HG03108 (cell line): ENCODE results near the gene SOD2.
"Not testable (repeated sequence)": the region's sequence is repeated elsewhere in the genome, so short reads cannot be mapped to it uniquely, and the experiment has no call there.

Source experiments
- ATAC-seq: cut with Tn5 transposase; IDR thresholded peaks from one replicate; pipeline ENCODE4 v1.9.1; 2021; ENCODE audit warnings: moderate library complexity; ENCODE audit not compliant: unreplicated experiment

The SOD2 gene

DNA sequence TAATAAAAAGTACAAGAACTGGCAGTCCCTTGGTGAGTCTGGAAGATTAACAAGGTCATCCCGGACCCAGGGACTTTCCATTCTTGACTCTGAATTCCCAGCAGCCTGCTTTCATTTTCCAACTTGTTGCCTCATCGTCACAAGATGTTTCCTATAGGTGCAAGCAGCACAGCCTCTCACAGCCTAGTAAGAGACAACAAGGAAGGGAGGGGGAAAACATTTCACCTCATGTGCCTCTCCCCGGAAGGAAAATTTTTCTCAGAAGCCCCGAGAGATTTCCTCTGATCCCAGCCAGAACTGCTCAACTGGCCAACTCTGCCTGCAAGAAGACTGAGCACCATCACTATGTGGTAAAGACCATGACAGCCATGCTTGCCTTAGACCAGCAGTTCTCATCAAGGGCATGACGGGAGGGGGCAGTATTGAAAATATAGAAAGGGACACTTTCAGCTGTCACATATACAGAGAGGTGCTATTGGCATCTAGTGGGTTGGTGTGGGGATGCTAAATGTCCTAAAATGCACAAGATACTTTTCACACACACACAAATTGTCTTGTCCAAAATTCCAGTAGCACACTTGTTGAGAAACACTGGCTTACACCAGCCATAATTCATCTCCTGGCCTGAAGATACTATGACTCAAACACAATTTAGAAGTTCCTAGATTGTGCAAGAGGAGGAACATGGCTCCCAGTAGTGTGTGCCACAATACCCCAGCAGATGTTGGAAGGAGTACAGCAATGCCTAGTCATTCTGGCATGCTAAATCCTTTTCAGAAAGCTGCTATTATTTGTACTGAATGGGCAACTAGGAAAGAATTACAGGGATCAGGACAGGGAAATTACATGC, 23.4 kb upstream of the SOD2 start:
- ATAC-seq = no peak

DNA sequence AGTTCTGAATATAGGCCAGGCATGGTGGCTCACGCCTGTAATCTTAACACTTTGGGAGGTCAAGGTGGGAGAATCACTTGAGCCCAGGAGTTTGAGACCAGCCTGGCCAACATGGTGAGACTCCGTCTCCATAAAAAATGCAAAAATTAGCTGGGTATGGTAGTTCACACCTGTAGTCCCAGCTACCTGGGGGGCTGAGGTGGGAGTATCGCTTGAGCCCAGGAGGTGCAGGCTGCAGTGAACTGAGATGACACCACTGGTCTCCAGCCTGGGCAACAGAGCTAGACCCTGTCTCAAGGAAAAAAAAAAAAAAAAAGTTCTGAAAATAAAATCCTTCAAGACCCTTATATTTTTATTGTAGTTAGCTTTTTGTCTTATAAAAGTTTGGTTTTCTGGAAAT, 22.6 kb upstream of the SOD2 start:
- no peak for ATAC-seq

DNA sequence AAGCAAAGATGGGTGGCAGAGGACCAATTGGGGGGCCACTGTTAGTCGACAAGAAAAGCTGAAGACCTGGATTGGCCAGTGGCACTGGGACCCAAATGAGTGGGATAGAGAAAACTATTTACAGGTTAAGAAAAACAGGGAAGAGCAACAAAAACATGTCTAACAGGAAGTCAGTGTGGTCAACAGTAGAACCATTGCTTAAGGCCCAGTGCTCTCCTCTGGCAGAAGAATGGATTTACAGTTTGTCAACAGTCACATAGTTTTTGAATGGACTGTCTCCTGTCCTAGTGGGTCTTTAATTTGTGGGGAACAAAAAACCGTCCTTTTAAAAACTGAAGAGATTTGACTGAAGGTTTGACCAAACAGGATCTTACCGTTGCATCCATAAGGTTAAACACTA, 22.1 kb upstream of the SOD2 start:
- no peak for ATAC-seq

DNA sequence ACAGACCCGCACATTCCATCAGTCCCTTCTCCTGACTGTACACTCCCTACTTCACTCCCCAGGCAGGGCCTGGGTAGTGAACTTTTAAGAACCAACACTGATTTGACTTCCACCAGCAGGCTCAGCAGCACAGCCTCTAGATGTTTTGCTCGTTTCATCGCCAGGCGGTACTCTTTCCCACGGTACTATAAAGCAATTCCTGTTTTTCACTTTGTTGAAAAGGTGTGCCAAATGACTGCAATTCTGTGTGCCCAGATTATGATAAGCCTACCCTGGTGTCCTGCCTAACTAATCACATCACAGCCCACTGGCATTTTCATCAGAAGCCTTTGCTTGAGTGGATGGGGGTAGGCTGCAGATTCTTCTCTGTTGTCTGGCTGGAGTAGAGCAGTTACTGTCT, 21.4 kb upstream of the SOD2 start:
- no peak for ATAC-seq

DNA sequence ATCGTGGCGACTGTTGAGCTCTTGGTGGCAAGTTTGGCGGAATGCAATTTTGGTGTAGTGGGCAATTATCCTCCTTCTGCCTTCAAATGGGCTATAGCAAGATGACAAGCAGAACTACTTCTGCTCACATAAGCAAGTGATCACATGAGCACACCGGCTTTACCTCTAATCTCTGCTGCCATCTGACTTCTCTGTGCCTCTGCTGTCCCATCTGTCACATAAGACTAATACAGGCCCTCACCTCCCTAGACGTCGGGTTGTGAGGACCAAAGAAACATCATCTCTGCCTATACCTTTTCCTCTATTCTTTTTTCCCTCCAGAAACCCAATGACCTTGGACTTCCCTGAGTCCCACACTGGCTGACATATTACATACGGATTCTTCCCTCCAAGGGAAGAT, 20.9 kb upstream of the SOD2 start:
- no peak for ATAC-seq

DNA sequence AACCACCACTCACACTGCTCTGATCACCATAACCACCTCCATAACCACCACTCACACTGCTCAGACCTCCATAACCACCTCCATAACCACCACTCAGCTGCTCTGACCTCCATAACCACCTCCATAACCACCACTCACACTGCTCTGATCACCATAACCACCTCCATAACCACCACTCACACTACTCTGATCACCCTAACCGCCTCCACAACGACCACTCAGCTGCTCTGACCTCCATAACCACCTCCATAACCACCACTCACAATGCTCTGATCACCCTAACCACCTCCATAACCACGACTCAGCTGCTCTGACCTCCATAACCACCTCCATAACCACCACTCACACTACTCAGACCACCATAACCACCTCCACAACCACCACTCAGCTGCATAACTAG, 19.3 kb upstream of the SOD2 start:
- ATAC-seq = not testable (repeated sequence)

DNA sequence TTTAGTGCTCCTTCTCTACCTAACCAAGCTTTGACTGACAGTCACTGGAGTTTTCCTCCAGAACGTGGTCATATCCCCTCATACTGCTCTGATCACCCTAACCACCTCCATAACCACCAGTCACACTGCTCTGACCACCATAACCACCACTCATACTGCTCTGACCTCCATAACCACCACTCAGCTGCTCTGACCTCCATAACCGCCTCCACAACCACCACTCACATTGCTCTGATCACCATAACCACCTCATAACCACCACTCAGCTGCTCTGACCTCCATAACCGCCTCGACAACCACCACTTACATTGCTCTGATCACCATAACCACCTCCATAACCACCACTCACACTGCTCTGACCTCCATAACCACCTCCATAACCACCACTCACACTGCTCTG, 17.6 kb upstream of the SOD2 start:
- not testable (repeated sequence) for ATAC-seq

DNA sequence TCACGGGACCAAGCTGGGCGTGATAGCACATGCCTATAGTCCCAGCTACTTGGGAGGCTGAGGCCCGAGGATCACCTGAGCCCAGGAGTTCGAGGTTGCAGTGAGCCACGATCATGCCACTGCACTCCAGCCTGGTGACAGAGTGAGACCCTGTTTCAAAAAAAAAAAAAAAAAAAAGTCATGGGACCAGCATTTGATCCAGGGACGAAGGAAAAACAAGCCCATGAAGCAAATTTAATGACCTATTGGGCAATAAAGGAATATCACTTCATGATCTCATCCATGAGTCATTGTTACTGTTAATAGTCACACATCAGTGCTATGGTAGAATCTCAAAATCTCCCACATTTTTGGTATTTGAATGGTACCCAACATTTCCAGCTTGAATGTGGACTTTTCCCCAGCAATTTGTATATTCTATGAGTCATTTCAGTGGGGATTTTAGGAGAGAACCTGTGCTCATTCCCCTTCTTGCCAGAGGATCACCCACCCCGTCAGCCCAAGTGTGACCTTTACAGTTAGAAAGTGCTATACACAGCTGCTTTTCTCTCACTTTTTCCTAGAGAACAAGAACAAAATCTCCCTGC, 8.5 kb upstream of the SOD2 start:
- ATAC-seq = no peak

DNA sequence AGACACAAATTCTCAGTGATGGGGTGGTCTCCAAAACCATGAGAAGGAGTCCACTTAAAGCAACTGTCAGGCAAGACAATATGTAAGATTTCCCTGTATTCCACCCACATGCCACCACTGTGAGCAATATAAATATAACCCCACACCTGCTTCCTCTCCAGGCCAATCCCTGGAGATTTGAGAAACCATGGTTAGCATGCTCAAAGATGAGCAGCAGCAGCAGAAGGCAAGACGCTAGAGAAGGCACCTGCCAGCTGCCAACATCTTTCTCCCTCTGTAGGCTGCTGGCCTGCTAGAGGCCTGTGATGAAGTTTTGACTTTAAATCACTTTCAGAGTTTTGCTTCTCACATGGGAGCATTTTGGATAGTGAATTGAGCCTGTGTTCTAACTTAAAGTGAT, 7.9 kb upstream of the SOD2 start:
- no peak for ATAC-seq

DNA sequence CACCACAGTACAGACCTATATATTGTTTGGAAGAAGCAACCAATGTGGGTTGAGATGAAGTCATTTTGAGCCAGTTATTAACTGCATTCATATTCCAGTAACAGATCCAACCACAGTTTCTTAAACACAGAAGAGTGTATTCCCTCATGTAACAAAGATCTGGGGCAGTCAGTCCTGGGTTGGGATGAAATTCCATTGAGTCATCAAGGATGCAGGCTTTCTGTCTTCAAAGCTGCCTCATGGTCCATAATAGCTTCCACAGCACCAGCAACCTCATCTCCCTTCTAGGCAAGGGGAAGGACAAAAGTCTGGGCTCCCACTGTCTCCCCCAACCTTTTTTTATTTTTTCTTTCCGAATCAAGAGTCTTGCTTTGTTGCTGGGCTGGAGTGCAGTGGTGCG, 2.9 kb upstream of the SOD2 start:
- no peak for ATAC-seq

DNA sequence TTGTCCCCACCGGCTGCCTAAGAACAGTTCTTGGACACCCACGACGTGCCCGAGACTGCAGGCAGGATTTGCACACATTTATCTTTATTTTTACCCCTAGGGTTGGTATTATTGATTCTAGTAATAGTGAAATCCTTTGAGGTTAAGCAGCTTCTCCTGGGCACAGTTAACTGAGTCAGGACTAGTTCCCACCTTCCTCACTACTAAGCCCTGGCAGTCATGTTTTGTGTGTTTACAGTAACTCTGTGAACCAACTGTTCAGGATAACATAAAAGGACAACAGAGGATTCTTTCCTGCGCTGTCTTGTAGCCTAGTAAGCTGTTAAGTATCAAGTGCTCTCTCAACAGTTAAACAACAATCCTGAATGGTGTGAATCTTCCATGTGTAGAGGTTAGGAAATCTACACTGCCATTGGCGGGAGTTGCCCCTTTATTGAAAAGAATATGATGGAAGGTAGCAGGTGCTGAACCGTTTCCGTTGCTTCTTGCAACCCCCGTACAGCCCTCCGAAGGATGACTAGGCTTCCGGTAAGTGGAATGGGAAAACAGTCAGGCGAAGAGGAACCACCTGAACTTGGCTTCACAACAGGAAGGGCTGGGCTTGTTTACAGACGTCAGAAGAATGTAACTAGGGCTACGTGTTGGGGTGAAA, 979 bp upstream of the SOD2 start:
- ATAC-seq = no peak

DNA sequence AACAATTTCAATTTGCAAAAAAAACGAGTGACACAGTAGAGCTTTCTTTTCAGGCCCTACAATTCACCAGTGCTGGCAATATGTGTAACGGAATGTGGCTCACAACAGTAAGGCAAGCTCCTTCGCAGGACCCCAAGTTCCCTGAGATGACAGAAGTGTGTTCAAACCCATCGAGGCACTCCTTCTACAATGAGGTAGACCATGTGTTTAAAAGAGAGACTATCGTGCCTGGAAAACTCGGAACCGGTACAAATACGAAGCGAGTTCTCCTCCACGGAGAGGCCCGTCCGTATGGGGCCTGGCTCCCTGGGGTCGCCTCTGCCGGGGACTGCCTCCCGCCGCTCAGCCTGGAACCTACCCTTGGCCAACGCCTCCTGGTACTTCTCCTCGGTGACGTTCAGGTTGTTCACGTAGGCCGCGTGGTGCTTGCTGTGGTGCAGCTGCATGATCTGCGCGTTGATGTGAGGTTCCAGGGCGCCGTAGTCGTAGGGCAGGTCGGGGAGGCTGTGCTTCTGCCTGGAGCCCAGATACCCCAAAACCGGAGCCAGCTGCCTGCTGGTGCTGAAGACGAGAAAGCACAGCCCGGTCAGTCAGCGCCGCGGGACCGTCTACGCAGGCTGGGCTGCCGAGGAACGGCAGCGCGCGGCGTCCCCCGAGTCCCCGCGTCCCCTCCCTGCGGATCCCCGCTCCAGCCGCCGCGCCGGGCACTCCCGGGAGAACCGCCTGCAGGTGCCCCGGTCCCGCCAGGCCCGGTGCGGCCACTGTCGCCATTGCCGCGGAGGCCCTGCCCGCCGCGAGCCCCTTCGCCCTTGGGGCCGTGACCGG, 526 bp downstream of the SOD2 start:
- ATAC-seq = peak; percentile 25

DNA sequence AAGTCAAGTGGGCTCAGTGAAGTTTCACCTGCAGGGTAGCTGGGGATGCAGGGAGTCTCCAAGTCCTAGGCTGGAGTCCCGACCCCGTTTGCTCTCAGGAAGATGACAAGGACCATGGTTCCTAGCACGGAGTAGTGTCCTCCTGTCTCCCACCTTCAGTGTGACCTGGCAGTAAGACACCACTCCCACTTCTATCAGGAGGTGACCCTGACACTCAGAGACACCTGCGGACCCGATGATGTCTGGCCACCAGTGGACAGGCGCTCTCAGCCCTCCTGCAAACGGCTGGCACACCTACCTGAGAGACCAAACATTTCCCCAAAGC, 1.1 kb downstream of the SOD2 start:
- ATAC-seq = no peak

DNA sequence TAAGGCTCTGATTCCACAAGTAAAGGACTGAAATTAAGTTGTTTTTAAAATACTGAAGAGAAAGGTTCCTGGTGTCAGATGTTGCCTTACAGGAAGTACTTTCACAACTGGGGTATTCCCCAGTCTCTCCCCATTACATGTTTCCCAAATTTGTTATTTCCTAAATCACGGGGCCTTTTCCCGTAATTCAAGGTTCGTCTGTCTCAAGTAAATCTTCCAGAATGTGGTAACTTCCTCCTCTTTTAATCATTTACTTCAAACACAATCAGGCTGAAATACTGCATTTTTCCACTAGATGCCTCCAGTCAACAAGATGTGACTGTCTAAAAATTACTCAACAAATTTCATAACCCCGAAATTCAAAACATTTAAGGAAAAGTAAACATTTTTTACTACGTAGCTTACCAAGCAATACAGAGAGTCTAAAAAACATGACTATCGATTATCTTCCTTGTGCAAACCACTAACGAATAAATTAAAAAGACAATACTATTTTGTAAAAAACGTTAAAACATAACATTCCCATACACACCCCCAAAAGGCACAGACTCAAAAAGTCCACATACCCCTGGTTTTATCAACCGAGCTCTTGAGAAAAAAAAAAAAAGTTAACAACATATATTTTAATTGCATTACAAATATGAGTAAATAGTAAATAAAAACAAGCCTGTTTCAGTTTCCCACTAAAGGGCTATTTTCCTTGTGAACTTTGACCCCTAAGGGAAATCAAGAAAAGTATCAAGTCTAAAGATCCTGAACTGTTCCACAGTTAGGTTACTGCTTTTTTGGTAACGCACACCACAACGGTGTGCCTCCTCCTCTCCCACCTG, 1.7 kb downstream of the SOD2 start:
- ATAC-seq = no peak

DNA sequence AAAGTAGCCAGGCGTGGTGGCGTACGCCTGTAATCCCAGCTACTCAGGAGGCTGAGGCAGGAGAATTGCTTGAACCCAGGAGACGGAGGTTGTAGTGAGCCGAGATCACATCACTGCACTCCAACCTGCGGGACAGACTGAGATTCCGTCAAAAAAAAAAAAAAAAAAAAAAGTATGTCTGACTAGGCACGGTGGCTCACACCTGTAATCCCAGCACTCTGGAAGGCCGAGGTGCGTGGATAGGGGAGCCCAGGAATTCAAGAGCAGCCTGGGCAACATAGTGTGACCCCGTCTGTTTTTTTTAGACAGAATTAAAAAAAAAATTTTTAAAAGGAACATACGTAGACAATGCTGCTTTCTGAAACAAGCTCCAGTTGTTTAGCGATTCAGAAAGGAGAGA, 2.9 kb downstream of the SOD2 start:
- ATAC-seq = not testable (repeated sequence)

DNA sequence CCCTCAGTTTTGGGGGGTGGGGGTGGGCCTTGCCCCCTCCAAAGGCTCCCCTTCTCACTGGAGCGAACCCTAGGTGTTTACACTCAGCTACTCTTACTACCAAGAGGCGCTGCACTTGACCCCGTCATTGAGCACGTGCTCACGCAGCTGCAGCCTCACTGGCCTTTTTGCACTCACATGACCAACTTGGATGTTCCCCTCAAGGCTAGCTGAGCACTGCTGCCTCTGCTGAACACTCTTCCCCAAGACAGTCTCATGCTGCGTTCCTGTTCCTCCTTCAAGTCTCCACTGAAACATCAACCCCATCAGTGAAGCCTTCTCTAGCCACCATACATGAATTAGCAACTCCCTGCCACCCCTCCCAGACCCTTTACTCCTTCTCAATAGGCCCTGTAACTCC, 4.0 kb downstream of the SOD2 start:
- no peak for ATAC-seq

DNA sequence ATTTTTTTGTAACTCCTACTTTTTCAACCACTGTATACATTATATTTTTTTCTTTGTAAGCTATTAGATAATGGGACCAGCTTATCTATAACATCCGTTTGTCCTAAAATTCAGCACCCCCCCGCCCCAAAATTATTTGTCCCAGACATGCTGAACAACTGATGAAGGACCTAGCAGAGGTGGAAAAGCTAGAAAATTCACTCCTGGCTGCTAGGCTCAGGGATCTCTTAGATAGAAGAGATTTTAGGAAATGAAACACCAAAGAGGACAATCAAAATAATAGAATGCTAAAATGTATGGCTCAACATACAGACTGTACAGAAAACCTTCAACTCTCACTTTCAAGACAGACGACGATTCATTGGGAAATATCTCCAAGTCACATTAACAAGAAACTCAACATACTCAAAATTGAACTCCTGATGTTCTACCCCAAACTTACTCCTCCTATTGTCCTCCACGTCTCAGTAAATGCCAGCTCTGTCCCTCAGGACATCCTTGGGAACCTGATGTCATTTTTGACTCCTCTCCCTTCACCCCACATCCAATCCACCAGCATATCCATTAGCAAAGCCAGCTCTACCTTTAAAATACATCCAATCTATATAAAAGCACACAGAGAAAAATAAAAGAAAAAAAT, 4.7 kb downstream of the SOD2 start:
- no peak for ATAC-seq

DNA sequence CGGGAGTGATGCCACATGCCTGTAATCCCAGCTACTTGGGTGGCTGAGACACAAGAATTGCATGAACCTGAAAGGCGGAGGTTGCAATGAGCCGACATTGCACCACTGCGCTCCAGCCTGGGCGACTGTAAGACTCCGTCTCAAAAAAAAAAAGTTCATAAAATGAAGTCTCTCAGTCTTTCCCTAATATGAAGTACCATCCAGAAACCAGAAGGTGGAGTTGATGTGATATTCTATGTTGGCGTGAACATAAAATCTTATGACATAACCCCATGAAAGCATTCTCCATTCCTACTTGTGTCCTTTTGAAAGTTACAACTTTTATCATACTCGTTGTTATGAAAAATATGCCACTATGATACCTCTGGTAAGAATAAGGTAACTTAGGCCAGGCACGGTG, 5.7 kb downstream of the SOD2 start:
- ATAC-seq = no peak

DNA sequence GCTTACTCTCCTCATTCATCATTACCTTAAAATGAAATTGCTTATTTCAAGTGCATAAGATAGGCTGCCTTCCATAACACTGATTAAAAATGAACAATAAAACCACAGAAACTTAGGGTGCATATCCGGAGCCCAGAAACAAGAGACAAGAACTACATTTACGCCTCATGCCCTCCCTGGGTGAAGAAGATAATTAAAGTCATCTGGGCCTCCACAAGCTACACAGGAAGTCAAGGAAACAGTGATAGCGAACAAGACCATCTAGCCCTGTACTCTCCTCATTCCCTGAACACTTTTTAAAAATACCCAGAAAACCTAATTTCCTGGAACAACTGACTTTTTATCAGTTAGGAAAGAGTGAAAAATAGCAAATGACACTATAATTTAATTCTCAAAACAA, 6.3 kb downstream of the SOD2 start:
- no peak for ATAC-seq

DNA sequence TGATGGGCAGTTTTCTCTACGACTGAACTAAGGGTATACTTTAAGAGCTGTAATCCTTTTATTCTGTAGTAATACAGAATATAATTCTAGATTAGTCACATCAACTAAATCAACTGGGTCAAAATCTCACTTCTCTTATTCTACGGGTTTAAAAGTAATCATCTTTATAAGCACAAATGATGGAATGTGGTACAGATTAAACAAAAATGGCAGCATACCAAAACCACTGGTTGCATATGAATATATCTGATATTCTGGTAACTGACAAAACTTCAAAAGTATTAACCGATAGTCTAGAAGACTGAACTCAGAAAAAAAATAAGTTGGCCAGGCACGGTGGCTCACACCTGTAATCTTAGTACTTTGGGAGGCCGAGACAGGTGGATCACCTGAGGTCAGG, 7.0 kb downstream of the SOD2 start:
- no peak for ATAC-seq
